ENCODE results near the gene TEX22.

The TEX22 gene

DNA sequence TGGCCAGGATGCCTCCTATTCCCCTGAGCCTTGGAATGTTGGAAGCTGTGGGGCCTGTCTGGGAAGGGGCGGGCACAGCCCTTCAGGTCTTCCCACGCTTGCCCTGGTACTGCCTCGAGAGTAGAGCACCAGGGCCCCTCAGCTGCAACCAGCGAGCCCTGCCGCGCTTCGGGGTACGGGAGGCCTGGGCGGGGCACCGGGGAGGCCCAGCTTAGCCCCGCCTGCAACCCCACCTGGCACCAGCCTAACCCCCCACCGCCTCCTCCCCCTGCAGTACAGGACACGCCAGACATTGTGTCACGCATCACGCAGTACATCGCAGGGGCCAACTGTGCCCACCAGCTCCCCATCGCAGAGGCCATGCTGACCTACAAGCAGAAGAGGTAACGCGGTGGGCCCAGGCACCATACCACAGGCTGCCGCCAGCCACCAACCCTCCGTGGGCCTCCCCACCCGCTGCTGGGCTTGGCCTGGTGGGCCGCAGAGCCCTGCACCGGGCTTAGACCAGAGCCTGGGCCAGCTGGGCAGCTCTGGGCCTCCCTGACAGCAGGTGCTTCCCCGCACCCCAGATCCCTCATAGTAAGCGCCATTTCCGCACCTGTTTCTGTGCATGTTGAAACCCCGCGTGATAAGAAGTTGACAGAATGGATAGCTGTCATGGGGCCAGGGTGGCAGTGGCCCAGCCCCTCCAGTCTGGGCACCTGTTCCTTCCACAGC is 13.6 kb upstream of the TEX22 start:
- TF ChIP-seq, protein P1, sequence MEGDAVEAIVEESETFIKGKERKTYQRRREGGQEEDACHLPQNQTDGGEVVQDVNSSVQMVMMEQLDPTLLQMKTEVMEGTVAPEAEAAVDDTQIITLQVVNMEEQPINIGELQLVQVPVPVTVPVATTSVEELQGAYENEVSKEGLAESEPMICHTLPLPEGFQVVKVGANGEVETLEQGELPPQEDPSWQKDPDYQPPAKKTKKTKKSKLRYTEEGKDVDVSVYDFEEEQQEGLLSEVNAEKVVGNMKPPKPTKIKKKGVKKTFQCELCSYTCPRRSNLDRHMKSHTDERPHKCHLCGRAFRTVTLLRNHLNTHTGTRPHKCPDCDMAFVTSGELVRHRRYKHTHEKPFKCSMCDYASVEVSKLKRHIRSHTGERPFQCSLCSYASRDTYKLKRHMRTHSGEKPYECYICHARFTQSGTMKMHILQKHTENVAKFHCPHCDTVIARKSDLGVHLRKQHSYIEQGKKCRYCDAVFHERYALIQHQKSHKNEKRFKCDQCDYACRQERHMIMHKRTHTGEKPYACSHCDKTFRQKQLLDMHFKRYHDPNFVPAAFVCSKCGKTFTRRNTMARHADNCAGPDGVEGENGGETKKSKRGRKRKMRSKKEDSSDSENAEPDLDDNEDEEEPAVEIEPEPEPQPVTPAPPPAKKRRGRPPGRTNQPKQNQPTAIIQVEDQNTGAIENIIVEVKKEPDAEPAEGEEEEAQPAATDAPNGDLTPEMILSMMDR (IDR thresholded peaks at IDR 0.05): no peak
- H3K4me3 Mint-ChIP-seq: no peak overlapping the region
- no peaks in the 10 kb centered on the region for H3K27me3 Mint-ChIP-seq (ENCODE audit: low read depth, poor library complexity)
- no peaks in the 10 kb centered on the region for H3K9me3 Mint-ChIP-seq
- no peak for DNase-seq
- H3K4me1 Mint-ChIP-seq: no peaks in the 10 kb centered on the region
- no peak overlapping the region for H3K27ac Mint-ChIP-seq
- H3K36me3 Mint-ChIP-seq (ENCODE audit: low read depth): peaks cover 5% of the 10 kb centered on the region

DNA sequence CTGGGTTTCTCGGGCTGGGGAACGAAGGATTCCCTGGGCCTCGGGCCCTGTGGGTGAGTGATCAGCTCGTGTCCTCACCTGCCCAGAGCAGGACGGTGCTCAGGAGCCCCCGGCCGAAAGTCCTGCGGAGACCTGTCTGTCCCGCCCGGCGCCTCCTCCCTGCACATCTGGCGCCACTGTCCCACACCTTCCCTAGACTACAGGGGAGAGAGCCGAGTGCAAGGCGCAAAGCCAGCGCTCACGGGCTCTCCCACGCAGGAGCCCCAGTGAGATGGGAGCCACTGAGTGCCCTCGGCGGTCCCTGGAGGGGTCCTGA is 13.1 kb upstream of the TEX22 start:
- Mint-ChIP-seq H3K27ac (no peak overlapping the region), H3K9me3 (no peaks in the 10 kb centered on the region), H3K27me3 (ENCODE audit: low read depth, poor library complexity) (no peaks in the 10 kb centered on the region), H3K4me1 (no peaks in the 10 kb centered on the region), H3K4me3 (no peak overlapping the region), H3K36me3 (ENCODE audit: low read depth) (peaks cover 5% of the 10 kb centered on the region)
- DNase-seq: no peak
- TF ChIP-seq, protein P1 (IDR thresholded peaks at IDR 0.05): no peak

DNA sequence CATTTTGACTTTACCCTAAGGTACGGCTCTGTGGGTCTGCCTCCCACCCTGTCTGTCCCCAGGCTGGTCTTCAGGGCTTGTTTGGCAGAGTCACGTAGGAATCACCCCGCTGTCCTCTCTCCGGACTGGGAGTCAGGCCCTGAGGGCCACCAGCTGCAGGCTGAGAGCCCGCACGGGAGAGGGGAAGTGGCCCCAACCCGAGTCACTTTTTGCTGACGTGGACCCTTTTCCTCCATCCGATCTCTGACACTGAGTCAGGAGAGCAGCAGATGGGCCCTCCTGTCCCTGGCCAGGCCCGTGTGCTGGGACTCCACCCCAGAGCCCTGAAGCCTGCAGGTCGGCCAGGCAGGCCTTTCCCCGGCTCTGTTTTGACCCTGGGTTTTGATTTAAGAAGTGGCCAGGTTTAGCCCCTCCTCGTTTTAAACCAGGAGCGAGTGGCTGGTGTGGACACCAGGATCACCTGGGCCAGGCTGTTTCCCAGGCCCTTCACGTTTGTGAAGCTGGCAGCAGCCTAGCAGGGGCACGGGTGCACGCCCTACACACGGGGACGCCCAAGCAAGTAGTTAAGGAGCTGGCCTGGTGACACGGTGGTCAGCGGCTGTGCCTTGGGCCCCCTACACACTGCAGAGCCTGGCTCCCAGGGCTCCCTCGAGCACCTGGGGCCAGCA is 12.5 kb upstream of the TEX22 start:
- Mint-ChIP-seq H3K9me3 (no peaks in the 10 kb centered on the region), H3K27me3 (ENCODE audit: low read depth, poor library complexity) (no peaks in the 10 kb centered on the region), H3K4me3 (no peak overlapping the region), H3K27ac (no peak overlapping the region), H3K36me3 (ENCODE audit: low read depth) (peaks cover 5% of the 10 kb centered on the region), H3K4me1 (no peaks in the 10 kb centered on the region)
- TF ChIP-seq, protein P1 (IDR thresholded peaks at IDR 0.05): no peak
- no peak for DNase-seq

DNA sequence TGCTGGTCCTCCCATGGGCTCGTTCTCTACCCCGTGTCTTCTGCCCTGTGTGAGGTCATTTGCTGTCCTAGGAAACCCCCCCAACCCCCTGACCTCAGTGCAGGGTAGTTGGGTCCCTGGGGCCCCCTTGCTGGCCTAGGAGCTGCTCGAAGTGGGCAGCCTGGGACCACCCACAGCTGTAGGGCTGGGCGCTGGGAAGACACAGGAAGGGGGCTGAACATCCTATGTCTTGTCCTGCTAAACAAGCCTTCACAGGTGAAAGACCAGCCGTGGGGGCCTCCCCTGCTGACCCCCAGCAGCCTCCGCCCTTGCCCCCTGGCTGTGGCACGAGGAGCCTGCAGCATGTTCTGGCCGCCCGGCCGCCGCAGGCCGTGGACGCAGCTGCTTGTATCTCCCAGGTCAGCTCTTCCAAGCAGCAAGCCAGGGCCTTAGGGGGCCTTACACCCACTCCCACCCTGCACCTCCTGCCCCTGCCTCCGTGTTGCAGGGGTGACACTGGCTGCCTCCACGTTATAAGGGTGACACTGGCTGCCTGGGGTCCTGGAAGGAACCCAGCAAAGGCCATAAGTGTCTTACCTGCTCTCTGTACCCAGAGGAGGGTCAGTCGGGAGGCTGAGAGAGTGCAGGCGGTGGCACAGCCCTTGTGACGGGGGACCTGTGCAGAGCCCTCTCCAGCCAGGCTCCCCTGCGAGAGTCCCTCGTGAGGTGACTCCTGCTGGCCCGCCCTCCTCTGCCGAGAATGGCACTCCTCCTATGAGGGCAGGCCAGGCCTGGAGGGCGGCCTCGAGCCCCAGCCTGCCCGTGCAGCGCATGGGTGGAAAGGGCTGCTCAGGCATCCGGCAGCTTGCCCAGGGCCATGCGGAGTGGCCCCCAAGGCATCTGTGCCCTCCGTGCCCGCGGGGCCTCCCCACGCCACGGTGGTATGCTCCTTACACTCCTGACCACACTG is 11.5 kb upstream of the TEX22 start:
- Mint-ChIP-seq H3K4me3 (no peak overlapping the region), H3K4me1 (peaks cover 4% of the 10 kb centered on the region), H3K27me3 (ENCODE audit: low read depth, poor library complexity) (no peaks in the 10 kb centered on the region), H3K27ac (no peak overlapping the region), H3K36me3 (ENCODE audit: low read depth) (peaks cover 5% of the 10 kb centered on the region), H3K9me3 (no peaks in the 10 kb centered on the region)
- TF ChIP-seq, protein P1 (IDR thresholded peaks at IDR 0.05): no peak
- DNase-seq: no peak

DNA sequence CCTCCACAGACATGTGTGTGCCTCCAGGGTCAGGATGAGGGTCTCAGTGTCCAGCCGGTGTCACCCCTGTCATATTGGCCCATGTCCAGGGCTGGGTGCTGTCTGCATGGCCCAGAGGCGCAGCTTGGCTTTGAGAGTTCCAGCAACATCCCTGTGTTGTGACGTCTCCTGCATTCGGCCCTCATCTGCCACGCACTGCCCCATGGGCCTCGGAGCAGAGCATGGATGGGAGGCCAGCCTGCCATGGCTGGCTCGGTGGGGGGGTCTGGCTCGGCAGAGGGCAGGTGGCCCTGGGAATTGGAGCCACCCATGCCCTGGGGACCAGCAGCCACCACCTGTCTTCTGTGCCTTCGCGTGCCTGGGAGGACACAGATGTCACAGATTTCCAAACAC is 10.8 kb upstream of the TEX22 start:
- peaks cover 5% of the 10 kb centered on the region for H3K4me1 Mint-ChIP-seq
- DNase-seq: no peak
- no peak overlapping the region for H3K27ac Mint-ChIP-seq
- TF ChIP-seq, protein P1 (IDR thresholded peaks at IDR 0.05): no peak
- no peak overlapping the region for H3K4me3 Mint-ChIP-seq
- no peaks in the 10 kb centered on the region for H3K9me3 Mint-ChIP-seq
- H3K36me3 Mint-ChIP-seq (ENCODE audit: low read depth): peaks cover 5% of the 10 kb centered on the region
- H3K27me3 Mint-ChIP-seq (ENCODE audit: low read depth, poor library complexity): no peaks in the 10 kb centered on the region

All from nephron progenitor cell (in vitro differentiated cells).